Mononuclear cell (primary cell): ENCODE results near the gene ANKRD65. TPM values are rescaled to one million over a fixed set of nuclear protein-coding genes. Genes with fewer than 3 reads are reported as not detected.
"Not testable (repeated sequence)": the region's sequence is repeated elsewhere in the genome, so short reads cannot be mapped to it uniquely, and the experiment has no call there.

ENCODE experiments used
- H3K27me3 ChIP-seq: 2 replicates; pipeline ENCODE4 v1.6.0; 2011; ENCODE audit warnings: low read length, control low read depth; ENCODE audit not compliant: insufficient read depth
- H3K4me1 ChIP-seq: 2 replicates; pipeline ENCODE4 v1.5.1; 2011; ENCODE audit warnings: mild to moderate bottlenecking, low read length, control low read depth; ENCODE audit not compliant: insufficient read depth
- H3K4me3 ChIP-seq: 2 replicates; pipeline ENCODE4 v1.5.1; 2011; ENCODE audit warnings: mild to moderate bottlenecking, low read length, moderate library complexity
- H3K9me3 ChIP-seq: 2 replicates; pipeline ENCODE4 v1.5.1; 2011; ENCODE audit warnings: low read depth, mild to moderate bottlenecking, control low read depth, low read length
- total RNA-seq: library from RNA; depleted of rRNA; stranded (reverse); fragments of >200 nt; gene quantifications from one replicate; pipeline ENCODE4 v1.2.3, GENCODE V29; 2012

ANKRD65 gene
- total RNA-seq, 1 donor = not detected

- not testable (repeated sequence) for H3K4me3 ChIP-seq
- H3K4me1 ChIP-seq = peaks cover 38% of the 10 kb centered on the region
These were observed 51.0 kb downstream of the ANKRD65 start for GRCh38 chr1:1370094-1370493.

More at GRCh38 chr1:1370094-1370493, 51.0 kb downstream of the ANKRD65 start:
- H3K27me3 ChIP-seq, H3K9me3 ChIP-seq: not testable (repeated sequence)

Other genes starting within 250 kb of the ANKRD65 start
- gene TTLL10, start 247.4 kb downstream of the ANKRD65 start, total RNA-seq = 0.42 TPM
- gene TNFRSF18, start 214.7 kb downstream of the ANKRD65 start, total RNA-seq = 1.2 TPM
- gene TNFRSF4, start 207.1 kb downstream of the ANKRD65 start, total RNA-seq = 3.3 TPM
- 50.0 TPM for gene SDF4, start 189.3 kb downstream of the ANKRD65 start, total RNA-seq
- gene B3GALT6, start 189.0 kb downstream of the ANKRD65 start, total RNA-seq = 5.9 TPM
- 1.6 TPM for gene C1QTNF12, start 174.6 kb downstream of the ANKRD65 start, total RNA-seq
- gene UBE2J2, start 147.4 kb downstream of the ANKRD65 start, total RNA-seq = 26.9 TPM
- gene SCNN1D, start 140.8 kb downstream of the ANKRD65 start, total RNA-seq = 2.6 TPM
- 16.8 TPM for gene ACAP3, start 113.3 kb downstream of the ANKRD65 start, total RNA-seq
- gene PUSL1, start 112.7 kb downstream of the ANKRD65 start, total RNA-seq = 12.6 TPM
- 51.2 TPM for gene INTS11, start 96.6 kb downstream of the ANKRD65 start, total RNA-seq
- gene CPTP, start 96.5 kb downstream of the ANKRD65 start, total RNA-seq = 8.5 TPM
- 0.94 TPM for gene TAS1R3, start 90.0 kb downstream of the ANKRD65 start, total RNA-seq
- 17.9 TPM for gene DVL1, start 71.9 kb downstream of the ANKRD65 start, total RNA-seq
- 1.6 TPM for gene MXRA8, start 62.7 kb downstream of the ANKRD65 start, total RNA-seq
- gene AURKAIP1, start 46.1 kb downstream of the ANKRD65 start, total RNA-seq = 27.8 TPM
- gene CCNL2, start 21.9 kb downstream of the ANKRD65 start, total RNA-seq = 127 TPM
- gene MRPL20, start 14.0 kb downstream of the ANKRD65 start, total RNA-seq = 39.5 TPM
- gene VWA1, start 14.4 kb upstream of the ANKRD65 start, total RNA-seq = 0.10 TPM
- 0.63 TPM for gene ATAD3C, start 28.4 kb upstream of the ANKRD65 start, total RNA-seq
- gene ATAD3B, start 50.5 kb upstream of the ANKRD65 start, total RNA-seq = 11.5 TPM
- 4.9 TPM for gene ATAD3A, start 90.9 kb upstream of the ANKRD65 start, total RNA-seq
- gene TMEM240, start 119.3 kb upstream of the ANKRD65 start, total RNA-seq = not detected
- gene SSU72, start 153.6 kb upstream of the ANKRD65 start, total RNA-seq = 47.9 TPM
- 1.2 TPM for gene FNDC10, start 178.9 kb upstream of the ANKRD65 start, total RNA-seq
- gene MIB2, start 194.2 kb upstream of the ANKRD65 start, total RNA-seq = 23.1 TPM
- 1.3 TPM for gene MMP23B, start 210.9 kb upstream of the ANKRD65 start, total RNA-seq
- gene CDK11B, start 237.7 kb upstream of the ANKRD65 start, total RNA-seq = 9.3 TPM